ENCODE results near the gene TUBA4A. TPM values are rescaled to one million over a fixed set of nuclear protein-coding genes. Genes with fewer than 3 reads are reported as not detected.

The TUBA4A gene
- total RNA-seq, 2 donors from 2014 or later, result 51.7 to 159 TPM

DNA sequence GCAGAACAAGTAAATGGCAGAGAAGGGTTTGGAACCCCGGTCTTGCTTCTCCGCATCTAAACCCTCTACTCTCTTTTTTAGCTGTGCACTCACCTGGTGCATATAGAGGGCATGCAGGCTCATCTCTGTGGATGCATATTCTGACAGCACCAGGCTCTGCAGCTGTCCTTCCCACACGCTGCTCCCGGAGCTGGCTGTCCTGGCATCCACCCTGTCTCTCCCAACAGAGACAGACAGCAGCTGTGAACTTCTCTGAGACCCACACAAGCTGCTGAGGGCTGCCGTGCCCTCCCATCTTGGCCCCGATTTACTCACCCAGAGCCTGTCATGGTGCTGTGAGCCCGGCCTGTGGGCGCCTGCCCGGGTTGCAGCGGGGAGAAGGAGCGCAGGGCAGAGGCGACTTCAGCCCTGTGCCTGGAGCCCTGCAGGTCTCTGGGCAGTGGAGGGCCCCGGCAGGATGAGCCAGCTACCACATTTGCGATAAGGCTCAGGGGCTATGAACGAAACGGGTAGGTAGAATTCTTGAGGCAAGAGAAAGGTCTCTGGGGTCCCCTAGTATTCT is 31.7 kb downstream of the TUBA4A start:
- no peak overlapping the region for H3K27ac ChIP-seq
- H3K4me3 ChIP-seq, result no peak overlapping the region
- H3K9me3 ChIP-seq, result no peaks in the 10 kb centered on the region
- TF ChIP-seq, protein P1, sequence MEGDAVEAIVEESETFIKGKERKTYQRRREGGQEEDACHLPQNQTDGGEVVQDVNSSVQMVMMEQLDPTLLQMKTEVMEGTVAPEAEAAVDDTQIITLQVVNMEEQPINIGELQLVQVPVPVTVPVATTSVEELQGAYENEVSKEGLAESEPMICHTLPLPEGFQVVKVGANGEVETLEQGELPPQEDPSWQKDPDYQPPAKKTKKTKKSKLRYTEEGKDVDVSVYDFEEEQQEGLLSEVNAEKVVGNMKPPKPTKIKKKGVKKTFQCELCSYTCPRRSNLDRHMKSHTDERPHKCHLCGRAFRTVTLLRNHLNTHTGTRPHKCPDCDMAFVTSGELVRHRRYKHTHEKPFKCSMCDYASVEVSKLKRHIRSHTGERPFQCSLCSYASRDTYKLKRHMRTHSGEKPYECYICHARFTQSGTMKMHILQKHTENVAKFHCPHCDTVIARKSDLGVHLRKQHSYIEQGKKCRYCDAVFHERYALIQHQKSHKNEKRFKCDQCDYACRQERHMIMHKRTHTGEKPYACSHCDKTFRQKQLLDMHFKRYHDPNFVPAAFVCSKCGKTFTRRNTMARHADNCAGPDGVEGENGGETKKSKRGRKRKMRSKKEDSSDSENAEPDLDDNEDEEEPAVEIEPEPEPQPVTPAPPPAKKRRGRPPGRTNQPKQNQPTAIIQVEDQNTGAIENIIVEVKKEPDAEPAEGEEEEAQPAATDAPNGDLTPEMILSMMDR (IDR thresholded peaks at IDR 0.05), result no peak
- no peak for DNase-seq (ENCODE audit: low spot score)
- H3K27me3 ChIP-seq, result no peaks in the 10 kb centered on the region
- H3K4me1 ChIP-seq, result peaks cover 0 to 27% of the 10 kb centered on the region in 2 donors
- H3K36me3 ChIP-seq, result peaks cover 68% of the 10 kb centered on the region

DNA sequence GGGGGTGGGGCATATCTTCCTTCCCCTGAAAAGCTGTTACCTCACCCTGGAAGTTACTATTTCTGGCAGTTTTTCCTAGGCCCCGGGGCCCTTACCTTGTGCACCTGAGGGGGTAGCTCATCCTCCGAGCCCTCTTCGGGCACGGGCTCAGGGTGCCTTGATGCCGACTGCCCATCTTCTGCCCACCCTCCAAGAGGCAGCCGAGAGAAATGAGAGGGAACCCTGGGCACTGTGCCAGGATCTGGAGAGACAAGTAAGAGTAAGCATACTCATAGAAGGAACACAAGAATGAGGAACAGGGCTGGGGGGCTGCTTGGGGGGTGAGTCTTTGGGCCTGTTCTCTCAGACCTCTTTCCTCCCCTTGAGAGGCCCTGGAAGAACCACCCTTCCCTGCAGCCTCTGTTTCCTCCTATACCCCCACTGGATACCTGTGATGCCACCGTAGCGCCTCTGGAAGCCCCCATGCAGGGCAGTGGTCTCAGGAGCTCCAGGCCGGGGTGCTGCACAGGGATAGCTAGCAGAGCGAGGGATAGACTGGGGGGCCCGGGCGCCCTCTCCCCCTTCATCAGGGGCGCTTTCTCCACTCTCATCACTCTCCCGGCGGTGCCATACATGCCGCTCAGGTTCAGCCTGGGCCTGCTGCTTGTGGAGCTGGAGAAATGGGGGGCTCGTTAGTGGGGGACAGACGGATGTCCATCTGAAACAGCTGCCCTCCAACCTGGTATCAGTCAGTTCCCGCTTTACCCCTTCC is 32.9 kb downstream of the TUBA4A start:
- Histone ChIP-seq H3K27ac (no peak overlapping the region), H3K27me3 (no peaks in the 10 kb centered on the region), H3K4me1 (peaks cover 0 to 37% of the 10 kb centered on the region in 2 donors), H3K36me3 (peaks cover 68% of the 10 kb centered on the region), H3K4me3 (no peak overlapping the region), H3K9me3 (no peaks in the 10 kb centered on the region)
- no peak for DNase-seq (ENCODE audit: low spot score)
- TF ChIP-seq, protein P1 (IDR thresholded peaks at IDR 0.05), result no peak

- Histone ChIP-seq H3K27ac (peak overlapping the region in 1 of 2 donors; percentile 90), H3K36me3 (peaks cover 65% of the 10 kb centered on the region), H3K27me3 (no peaks in the 10 kb centered on the region), H3K4me3 (no peak overlapping the region), H3K9me3 (no peaks in the 10 kb centered on the region), H3K4me1 (peaks cover 0 to 37% of the 10 kb centered on the region in 2 donors)
- TF ChIP-seq, protein P1 (IDR thresholded peaks at IDR 0.05), result no peak
- DNase-seq (ENCODE audit: low spot score), result no peak
These were observed 33.8 kb downstream of the TUBA4A start for GRCh38 chr2:219219784-219220532.

- Histone ChIP-seq H3K27ac (peak within 1 kb of the TSS; percentile 90 to 96), H3K9me3 (no peaks in the 10 kb centered on the region), H3K36me3 (peaks cover 65% of the 10 kb centered on the region), H3K4me3 (peak within 1 kb of the TSS; percentile 41 to 63), H3K4me1 (peaks cover 0 to 37% of the 10 kb centered on the region in 2 donors), H3K27me3 (no peaks in the 10 kb centered on the region)
- TF ChIP-seq, protein P1 (IDR thresholded peaks at IDR 0.05), result no peak
- DNase-seq (ENCODE audit: low spot score), result peak; percentile 99
These were observed 34.7 kb downstream of the TUBA4A start, which contains the start of gene ABCB6 for GRCh38 chr2:219218732-219219701. Gene ABCB6 (minus strand): TSS chr2:219218958. CDS start chr2:219218673, 285 bp downstream.

DNA sequence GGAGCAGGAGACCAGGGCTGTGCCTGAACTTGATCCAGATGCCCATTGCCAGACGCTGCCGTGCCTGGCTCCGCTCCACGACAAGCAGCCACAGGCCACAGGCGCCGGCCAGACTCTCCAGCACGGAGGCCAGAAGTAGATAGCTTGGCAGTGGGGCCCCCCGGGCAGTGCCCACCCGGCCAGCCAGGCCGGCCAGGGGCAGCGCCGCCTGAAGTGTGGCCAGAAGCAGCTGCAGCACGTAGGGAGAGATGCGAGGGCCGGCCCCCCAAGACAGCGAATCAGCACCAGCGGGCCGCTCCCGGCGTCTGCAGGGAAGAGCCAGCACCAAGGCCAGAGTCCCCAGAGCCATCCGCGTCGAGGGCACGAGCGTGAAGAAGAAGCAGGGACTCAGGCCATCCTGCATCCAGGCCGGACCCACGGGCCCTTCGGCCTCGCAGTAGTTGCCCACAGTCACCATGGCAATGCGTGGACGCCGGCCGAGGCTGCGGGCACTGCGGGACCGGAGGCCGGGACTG is 35.4 kb downstream of the TUBA4A start:
- Histone ChIP-seq H3K36me3 (peaks cover 65% of the 10 kb centered on the region), H3K9me3 (no peaks in the 10 kb centered on the region), H3K4me3 (peak overlapping the region; percentile 41 to 63), H3K27me3 (no peaks in the 10 kb centered on the region), H3K27ac (peak overlapping the region; percentile 90 to 96), H3K4me1 (peaks cover 0 to 37% of the 10 kb centered on the region in 2 donors)
- TF ChIP-seq, protein P1 (IDR thresholded peaks at IDR 0.05), result no peak
- peak; percentile 80 for DNase-seq (ENCODE audit: low spot score)
